GM12891 (cell line): ENCODE measurements around the gene FAM234B.

ENCODE experiments used
- DNase-seq: peaks from one replicate; pipeline ENCODE4 v3.0.0; 2011; ENCODE audit warnings: low spot score; ENCODE audit not compliant: insufficient read length
- FAIRE-seq: peaks from 2 replicates; lab custom pipeline; 2011; peaks lifted over from hg19 to GRCh38; lab: Jason Lieb, UNC
- PAX5 ChIP-seq: IDR thresholded peaks from 2 replicates; pipeline ENCODE4 v1.6.1; 2011; ENCODE audit warnings: low read length, moderate library complexity, mild to moderate bottlenecking; ENCODE audit not compliant: insufficient read depth, severe bottlenecking
- POLR2A ChIP-seq: IDR thresholded peaks from 2 replicates; pipeline ENCODE4 v1.6.1; 2011; ENCODE audit warnings: low read depth, low read length, control low read depth
- POLR2AphosphoS5 ChIP-seq: IDR thresholded peaks from 2 replicates; pipeline ENCODE4 v1.6.1; 2011; ENCODE audit warnings: low read depth, low read length, control low read depth
- POU2F2 ChIP-seq: IDR thresholded peaks from 2 replicates; pipeline ENCODE4 v1.6.1; 2011; ENCODE audit warnings: low read depth, mild to moderate bottlenecking, control low read depth, low read length, moderate library complexity
- SPI1 ChIP-seq: IDR thresholded peaks from 2 replicates; pipeline ENCODE4 v1.6.1; 2011; ENCODE audit warnings: low read depth, low read length, control low read depth
- TAF1 ChIP-seq: IDR thresholded peaks from 2 replicates; pipeline ENCODE4 v1.6.1; 2011; ENCODE audit warnings: low read depth, low read length, control low read depth

FAM234B gene

GRCh38 chr12:13100882-13101769, 56.9 kb downstream of the FAM234B start:
- FAIRE-seq (peak; percentile 92), DNase-seq (peak; percentile 69)
- TF ChIP-seq TAF1 (no peak), POLR2A (no peak), PAX5 (no peak), POLR2AphosphoS5 (no peak), SPI1 (no peak), POU2F2 (no peak)

- TF ChIP-seq PAX5 (no peak), POLR2AphosphoS5 (no peak), SPI1 (0 out of 2 replicates have a peak, but pooled peaks have one; percentile 1)
- no peak for DNase-seq
- FAIRE-seq: no peak
Observed at GRCh38 chr12:13101821-13102375, 57.7 kb downstream of the FAM234B start.

- FAIRE-seq (no peak), DNase-seq (no peak)
- no peak for TF ChIP-seq SPI1
- TF ChIP-seq POLR2A: no peak
- no peak for TF ChIP-seq PAX5
- no peak for TF ChIP-seq TAF1
- TF ChIP-seq POLR2AphosphoS5: no peak
- TF ChIP-seq POU2F2: no peak
Observed at GRCh38 chr12:13102461-13103195, 58.4 kb downstream of the FAM234B start.

GRCh38 chr12:13103391-13104033, 59.3 kb downstream of the FAM234B start, which contains the start of gene GSG1:
GSG1 (minus strand) TSS chr12:13103667; CDS start chr12:13103512, 155 bp downstream.
- TF ChIP-seq POU2F2 (no peak), PAX5 (no peak), POLR2A (no peak), TAF1 (no peak), POLR2AphosphoS5 (no peak), SPI1 (no peak)
- no peak for FAIRE-seq
- DNase-seq: no peak

GRCh38 chr12:13104409-13104808, 60.2 kb downstream of the FAM234B start:
- no peak for DNase-seq
- FAIRE-seq: no peak
- TF ChIP-seq POLR2A (no peak), SPI1 (no peak), PAX5 (no peak), TAF1 (no peak), POLR2AphosphoS5 (no peak), POU2F2 (no peak)

GRCh38 chr12:13105781-13106180, 61.6 kb downstream of the FAM234B start:
- no peak for DNase-seq
- TF ChIP-seq POU2F2 (no peak), SPI1 (no peak), POLR2A (no peak), TAF1 (no peak), PAX5 (no peak)
- FAIRE-seq: no peak

- DNase-seq (no peak), FAIRE-seq (no peak)
- TF ChIP-seq PAX5: no peak
- no peak for TF ChIP-seq POLR2A
- no peak for TF ChIP-seq POU2F2
- no peak for TF ChIP-seq SPI1
- no peak for TF ChIP-seq TAF1
- no peak for TF ChIP-seq POLR2AphosphoS5
Observed at GRCh38 chr12:13106666-13107065, 62.5 kb downstream of the FAM234B start.

GRCh38 chr12:13112968-13113367, 68.8 kb downstream of the FAM234B start:
- no peak for DNase-seq
- TF ChIP-seq POU2F2: no peak
- TF ChIP-seq POLR2AphosphoS5: no peak
- no peak for TF ChIP-seq SPI1
- no peak for TF ChIP-seq TAF1
- TF ChIP-seq PAX5: no peak
- no peak for TF ChIP-seq POLR2A
- no peak for FAIRE-seq
